HepG2 (cell line): ENCODE results near the gene FMN2. TPM values are rescaled to one million over a fixed set of nuclear protein-coding genes. Genes with fewer than 3 reads are reported as not detected.

Experiments
- ATAC-seq: fragments of 200-7000 bp; cut with Tn5 transposase; 3 replicates; pipeline ENCODE4 v1.9.1; 2020; ENCODE audit warnings: mild to moderate bottlenecking, moderate library complexity
- BruUV-seq: library from RNA; stranded (reverse); fragments of 400-500 nt; replicated peaks from 2 replicates; lab custom pipeline; 2021; lab: Mats Ljungman, UMichigan
- CTCF ChIA-PET: fragments of 300-600 bp; formaldehyde crosslinking; extraction: SDS; loops from one replicate; lab custom pipeline; 2021; ENCODE audit warnings: low total read pairs, inconsistent platforms, low intra/inter-chr PET ratio; lab: Yijun Ruan, JAX
- POLR2A ChIA-PET: fragments of 350-600 bp; sonication (Branson Sonifier 250); formaldehyde crosslinking; loops from one replicate; lab custom pipeline; 2020; ENCODE audit warnings: antibody characterized with exemption, inconsistent platforms; lab: Yijun Ruan, JAX
- DNase-seq: peaks from one replicate; pipeline ENCODE4 v3.0.0-alpha.2; 2015; ENCODE audit warnings: low spot score
- FAIRE-seq: peaks from 3 replicates; lab custom pipeline; 2011; peaks lifted over from hg19 to GRCh38; lab: Jason Lieb, UNC
- H2AFZ ChIP-seq: one replicate; pipeline ENCODE4 v1.6.1; 2011; ENCODE audit warnings: low read length, inconsistent platforms
- H3K27ac ChIP-seq: fragments of 300-600 bp; 3 replicates; pipeline ENCODE4 v1.8.0; 2011; ENCODE audit warnings: mixed run types, mild to moderate bottlenecking, mixed read lengths, low read length, inconsistent platforms; ENCODE audit not compliant: insufficient read depth; ENCODE audit errors: extremely low read length
- H3K27me3 ChIP-seq, 2 experiments: fragments of 200-600 bp in 1 of 2; 2 replicates in 1 of 2; 3 replicates in 1 of 2; pipeline versions ENCODE4 v1.6.0 to v1.8.0; 2011; ENCODE audit warnings: low read length in 2 of 2, mild to moderate bottlenecking in 2 of 2, moderate library complexity in 2 of 2, inconsistent platforms in 1 of 2; ENCODE audit not compliant: insufficient read depth in 2 of 2, control insufficient read depth in 1 of 2
- H3K36me3 ChIP-seq, 2 experiments: fragments of 200-600 bp in 1 of 2; replicated peaks in 1 of 2; 2 replicates in 1 of 2; 3 replicates in 1 of 2; pipeline versions ENCODE4 v1.5.1 to v1.8.0; 2011; ENCODE audit warnings: low read length in 2 of 2, inconsistent platforms in 1 of 2; ENCODE audit not compliant: insufficient read depth in 2 of 2, control insufficient read depth in 1 of 2
- H3K4me1 ChIP-seq: 2 replicates; pipeline ENCODE4 v1.5.1; 2012; ENCODE audit warnings: low read length, inconsistent platforms; ENCODE audit not compliant: insufficient read depth
- H3K4me2 ChIP-seq: 2 replicates; pipeline ENCODE4 v1.6.0; 2011; ENCODE audit warnings: low read depth, low read length, inconsistent platforms
- H3K4me3 ChIP-seq, 3 experiments: fragments of 200-600 bp in 1 of 3; sonication (generic), shearing (Covaris generic) in 1 of 3; replicated peaks in 1 of 3; 2 replicates each; pipeline ENCODE4 v1.5.1; 2011 to 2016; ENCODE audit warnings: low read length in 3 of 3, inconsistent platforms in 2 of 3, low read depth in 2 of 3, mild to moderate bottlenecking in 2 of 3, control low read depth in 1 of 3, mixed read lengths in 1 of 3; ENCODE audit not compliant: insufficient read depth in 1 of 3
- H3K79me2 ChIP-seq: one replicate; pipeline ENCODE4 v1.6.1; 2011; ENCODE audit warnings: low read length, inconsistent platforms; ENCODE audit not compliant: insufficient read depth
- H3K9ac ChIP-seq: 2 replicates; pipeline ENCODE4 v1.6.0; 2011; ENCODE audit warnings: mild to moderate bottlenecking, low read depth, low read length, inconsistent platforms; ENCODE audit not compliant: insufficient read depth
- H3K9me3 ChIP-seq: 2 replicates; pipeline ENCODE4 v1.5.1; 2012; ENCODE audit warnings: mild to moderate bottlenecking, low read length
- H4K20me1 ChIP-seq: 2 replicates; pipeline ENCODE4 v1.6.0; 2011; ENCODE audit warnings: inconsistent platforms, mild to moderate bottlenecking, low read length, moderate library complexity; ENCODE audit not compliant: insufficient read depth
- MNT ChIP-seq: fragments of 450-650 bp; IDR thresholded peaks from 2 replicates; pipeline ENCODE4 v1.6.1; 2016
- PCBP2 ChIP-seq: fragments of 200-400 bp; formaldehyde crosslinking; optimal IDR thresholded peaks from 2 replicates; pipeline ENCODE3; 2018; ENCODE audit warnings: low read length, low read depth; ENCODE audit not compliant: poor library complexity, severe bottlenecking
- PTBP1 ChIP-seq: fragments of 200-400 bp; formaldehyde crosslinking; IDR thresholded peaks from 2 replicates; pipeline ENCODE4 v1.6.1; 2018; ENCODE audit warnings: low read length, low read depth; ENCODE audit not compliant: poor library complexity, severe bottlenecking
- RXRA ChIP-seq: sonication (generic); formaldehyde crosslinking; IDR thresholded peaks from 2 replicates; pipeline ENCODE4 v1.5.1; 2020; ENCODE audit warnings: missing genetic modification reagents
- SATB2 ChIP-seq: sonication (generic); formaldehyde crosslinking; IDR thresholded peaks from 2 replicates; pipeline ENCODE4 v1.5.0; 2020; ENCODE audit warnings: missing genetic modification reagents
- ZBTB2 ChIP-seq: sonication (generic); formaldehyde crosslinking; IDR thresholded peaks from 2 replicates; pipeline ENCODE4 v1.8.0; 2022; ENCODE audit warnings: low read depth, missing genetic modification reagents
- ZNF17 ChIP-seq: sonication (generic); formaldehyde crosslinking; IDR thresholded peaks from 2 replicates; pipeline ENCODE4 v1.5.0; 2020; ENCODE audit warnings: mild to moderate bottlenecking, missing genetic modification reagents
- ZNF256 ChIP-seq: sonication (generic); formaldehyde crosslinking; conservative IDR thresholded peaks from 2 replicates; pipeline ENCODE4 v1.4.0; 2020; ENCODE audit warnings: missing genetic modification reagents
- WGBS: methylation state at CpG from one replicate; pipeline ENCODE4 v1.1.6; 2017; ENCODE audit warnings: low lambda C conversion rate; 5-methylcytosine and 5-hydroxymethylcytosine counted together
- in situ Hi-C: cut with HindIII; loops from 2 replicates; pipeline ENCODE4 v1.10.0; 2017; ENCODE audit warnings: low pct_unique_long_range_greater_than_20kb; ENCODE audit not compliant: extremely low pct_ligation_motif_present
- intact Hi-C: fragments of 100-400 bp; cut with micrococcal nuclease; formaldehyde crosslinking; loops from one replicate; pipeline ENCODE4 v1.10.0; 2022; ENCODE audit not compliant: unreplicated experiment
- polyA plus RNA-seq, 8 experiments: library from polyadenylated mRNA; depleted of rRNA in 3 of 8; stranded (reverse) in 7 of 8; unstranded in 1 of 8; fragments of >200 nt; fragmentation: Illumina TruSeq in 4 of 8; extraction: Trizol in 4 of 8; gene quantifications; 2 replicates each; pipeline versions ENCODE4 v1.2.1 to v1.2.3, GENCODE V29; 2011 to 2016; ENCODE audit warnings: low read depth in 4 of 8, missing spikeins in 1 of 8, mixed read lengths in 1 of 8; ENCODE audit not compliant: insufficient read depth in 1 of 8
- total RNA-seq, 5 experiments: library from RNA; depleted of rRNA; stranded (reverse); fragments of >200 nt; fragmentation: Illumina TruSeq; extraction: Trizol; gene quantifications; 2 replicates each; pipeline ENCODE4 v1.2.3, GENCODE V29; 2016; ENCODE audit warnings: low read depth in 1 of 5

The FMN2 gene
- total and polyA plus RNA-seq, 2 of the 13 experiments (the other 11 are each of a cell fraction or from before 2014, with no cell fraction given), result not detected

- no peak for TF ChIP-seq ZBTB2
- no peak for TF ChIP-seq PTBP1
- no peak for TF ChIP-seq MNT
- TF ChIP-seq SATB2, result no peak
- no peak for TF ChIP-seq ZNF256 (CRISPR knock-in tag)
- TF ChIP-seq RXRA, result no peak
Measured at GRCh38 chr1:240329443-240329842, 237.8 kb downstream of the FMN2 start (continued).

- no peak for FAIRE-seq
- no peaks in the 10 kb centered on the region for H3K36me3 ChIP-seq
- H3K79me2 ChIP-seq, result no peaks in the 10 kb centered on the region
- DNase-seq, result no peak
- H3K9ac ChIP-seq, result no peak overlapping the region
- H3K4me1 ChIP-seq, result no peaks in the 10 kb centered on the region
- BruUV-seq, result no TSS peak
- no peaks in the 10 kb centered on the region for H4K20me1 ChIP-seq
- in situ Hi-C loops (no loop called here), intact Hi-C loops (no loop called here)
- no peaks in the 10 kb centered on the region for H3K9me3 ChIP-seq
- H2AFZ ChIP-seq, result no peak overlapping the region
- H3K27ac ChIP-seq, result no peak overlapping the region
- WGBS, result 1% methylated on average over 3 of the region's 3 CpGs
- ATAC-seq, result no peak
- H3K4me2 ChIP-seq, result no peak overlapping the region
- no peaks in the 10 kb centered on the region for H3K27me3 ChIP-seq
- ChIA-PET POLR2A (no interaction called here), CTCF (no interaction called here)
- H3K4me3 ChIP-seq, result no peak overlapping the region
- TF ChIP-seq PCBP2 (no peak), ZNF17 (no peak)
Measured at GRCh38 chr1:240332672-240333071, 241.0 kb downstream of the FMN2 start.
